ENCODE data around the gene VPS33A. TPM values are rescaled to one million over a fixed set of nuclear protein-coding genes. Genes with fewer than 3 reads are reported as not detected.
A peak's percentile ranks its signal among the peaks of the same experiment; 100 is the strongest.
"Not testable (repeated sequence)": the region's sequence is repeated elsewhere in the genome, so short reads cannot be mapped to it uniquely, and the experiment has no call there.

Gene VPS33A
- total RNA-seq, 2 experiments from 2014 or later: 22.0 to 22.4 TPM

GRCh38 chr12:122203301-122204166 lies 62.8 kb downstream of the VPS33A start, which contains the start of gene B3GNT4:
Gene B3GNT4, plus strand, starts transcription at chr12:122203709. Its CDS starts 910 bp downstream, at chr12:122204619.
- peak within 1 kb of the TSS; percentile 77 for H3K4me3 Mint-ChIP-seq
- peak; percentile 78 for ATAC-seq
- peaks cover 10% of the 10 kb centered on the region for H3K36me3 Mint-ChIP-seq (ENCODE audit: low read depth)
- CTCF ChIA-PET: interaction anchor here (0.9 to 1.1 kb wide), 2 partner anchors 10 to 44 kb away, joined by 3 to 4 read pairs; no protein-coding TSS in a partner anchor
- no peaks in the 10 kb centered on the region for H3K9me3 Mint-ChIP-seq (ENCODE audit: insufficient read depth)
- H3K27me3 Mint-ChIP-seq (ENCODE audit: low read depth): peaks cover 25% of the 10 kb centered on the region
- peak; percentile 70 for DNase-seq
- peak within 1 kb of the TSS; percentile 52 for H3K27ac Mint-ChIP-seq
- H3K4me1 Mint-ChIP-seq (ENCODE audit: low read depth): peaks cover 15% of the 10 kb centered on the region
- POLR2A ChIA-PET: interaction anchor here (1.0 kb wide), 2 partner anchors 22 to 154 kb away, joined by 3 to 4 read pairs; no protein-coding TSS in a partner anchor

- Mint-ChIP-seq H3K4me3 (peak overlapping the region; percentile 77), H3K4me1 (ENCODE audit: low read depth) (peaks cover 15% of the 10 kb centered on the region), H3K27me3 (ENCODE audit: low read depth) (peaks cover 25% of the 10 kb centered on the region)
- ChIA-PET CTCF (interaction anchor here (0.9 to 1.1 kb wide), 2 partner anchors 9 to 43 kb away, joined by 3 to 4 read pairs; no protein-coding TSS in a partner anchor), POLR2A (interaction anchor here (1.0 kb wide), 2 partner anchors 22 to 154 kb away, joined by 3 to 4 read pairs; no protein-coding TSS in a partner anchor)
- H3K36me3 Mint-ChIP-seq (ENCODE audit: low read depth); H3K27ac Mint-ChIP-seq; DNase-seq; H3K9me3 Mint-ChIP-seq (ENCODE audit: insufficient read depth); ATAC-seq: not testable (repeated sequence)
These were observed 63.5 kb downstream of the VPS33A start for GRCh38 chr12:122202811-122203210.

DNA sequence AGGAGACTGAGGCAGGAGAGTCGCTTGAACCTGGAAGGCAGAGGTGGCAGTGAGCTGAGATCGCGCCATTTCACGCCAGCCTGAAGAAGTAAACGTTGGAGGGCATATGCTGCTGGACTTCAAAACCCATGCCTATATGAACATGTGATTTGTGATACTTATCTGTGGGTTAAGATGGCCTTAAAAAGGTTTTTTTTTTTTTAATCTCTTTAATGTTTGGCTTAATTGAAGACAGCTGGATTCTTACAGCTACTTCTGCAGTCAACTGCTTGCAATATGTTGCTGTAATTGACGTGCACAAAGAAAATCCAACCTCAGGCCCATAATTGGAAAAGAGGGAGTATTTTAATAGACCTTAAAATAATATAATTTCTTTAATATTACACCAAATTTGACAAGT lies 64.3 kb downstream of the VPS33A start:
- no peak for ATAC-seq

DNA sequence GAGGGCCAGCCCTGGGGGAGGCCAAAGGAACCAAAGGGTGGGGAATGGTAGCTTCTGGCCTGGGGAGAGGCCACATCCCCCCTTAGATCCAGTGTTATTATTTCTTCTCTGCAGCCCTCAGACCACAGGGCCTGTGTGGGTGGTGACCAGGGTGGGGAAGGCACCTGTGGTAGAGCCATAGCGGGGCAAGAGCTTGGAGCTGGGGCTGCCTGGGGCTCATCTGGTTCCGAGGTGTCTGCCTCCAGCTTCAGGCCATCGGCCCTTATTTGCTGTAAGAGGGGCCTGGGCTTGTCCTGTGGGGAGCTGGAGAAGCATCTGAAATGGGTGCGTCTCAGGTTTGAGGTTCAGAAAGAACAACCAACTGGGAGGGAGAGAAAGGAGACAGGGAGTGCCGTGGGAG lies 64.9 kb downstream of the VPS33A start:
- Mint-ChIP-seq H3K27me3 (ENCODE audit: low read depth) (peaks cover 32% of the 10 kb centered on the region), H3K4me3 (no peak overlapping the region), H3K4me1 (ENCODE audit: low read depth) (peaks cover 15% of the 10 kb centered on the region), H3K27ac (no peak overlapping the region), H3K9me3 (ENCODE audit: insufficient read depth) (no peaks in the 10 kb centered on the region), H3K36me3 (ENCODE audit: low read depth) (no peaks in the 10 kb centered on the region)
- no peak for ATAC-seq
- DNase-seq: no peak
- CTCF ChIA-PET: no interaction called here
- POLR2A ChIA-PET: no interaction called here

More for the DNA sequence above, 64.3 kb downstream of the VPS33A start:
- Mint-ChIP-seq H3K9me3 (ENCODE audit: insufficient read depth) (no peaks in the 10 kb centered on the region), H3K27ac (no peak overlapping the region), H3K27me3 (ENCODE audit: low read depth) (peaks cover 29% of the 10 kb centered on the region), H3K4me3 (no peak overlapping the region), H3K4me1 (ENCODE audit: low read depth) (peaks cover 15% of the 10 kb centered on the region), H3K36me3 (ENCODE audit: low read depth) (no peaks in the 10 kb centered on the region)
- ChIA-PET CTCF (no interaction called here), POLR2A (no interaction called here)
- DNase-seq: no peak

DNA sequence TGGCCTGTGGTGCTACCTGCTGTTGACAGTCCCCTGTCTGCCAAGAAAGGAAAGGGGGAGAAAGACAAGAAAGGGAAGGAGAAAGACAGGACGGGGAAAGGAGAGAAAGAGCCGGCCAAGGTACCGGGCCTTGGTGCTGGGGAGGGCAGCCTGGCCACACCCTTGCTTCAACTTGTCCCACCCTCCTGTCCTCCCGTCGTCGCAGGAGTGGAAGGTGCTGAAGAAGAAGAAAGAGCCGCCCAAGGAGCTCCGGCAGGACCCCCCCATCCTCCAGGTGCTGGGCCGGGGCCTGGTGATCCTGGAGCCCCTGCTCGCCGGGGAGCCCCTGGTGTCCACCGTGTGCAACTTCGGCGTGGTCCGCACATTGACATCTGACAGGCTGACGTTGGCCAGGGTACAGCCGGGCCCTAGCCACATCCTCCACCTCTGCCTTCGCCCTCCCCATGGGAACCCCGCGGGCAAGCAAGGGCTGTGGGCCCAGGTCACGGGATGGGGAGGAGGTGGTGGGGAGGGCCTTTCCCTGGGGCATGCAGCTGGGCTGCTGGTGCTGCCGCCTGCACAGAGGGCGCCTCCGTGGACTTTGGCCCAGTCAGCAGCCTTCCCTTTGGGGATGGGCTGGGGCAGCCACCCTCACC lies 65.6 kb downstream of the VPS33A start:
- ATAC-seq (no peak), DNase-seq (no peak)
- CTCF ChIA-PET: no interaction called here
- POLR2A ChIA-PET: interaction anchor here (0.6 kb wide), 1 partner anchor 51 kb away, joined by 3 read pairs; no protein-coding TSS in a partner anchor
- H3K27me3 Mint-ChIP-seq (ENCODE audit: low read depth): peaks cover 32% of the 10 kb centered on the region
- H3K27ac Mint-ChIP-seq: no peak overlapping the region
- no peak overlapping the region for H3K4me3 Mint-ChIP-seq
- no peaks in the 10 kb centered on the region for H3K36me3 Mint-ChIP-seq (ENCODE audit: low read depth)
- no peaks in the 10 kb centered on the region for H3K9me3 Mint-ChIP-seq (ENCODE audit: insufficient read depth)
- peaks cover 15% of the 10 kb centered on the region for H3K4me1 Mint-ChIP-seq (ENCODE audit: low read depth)

DNA sequence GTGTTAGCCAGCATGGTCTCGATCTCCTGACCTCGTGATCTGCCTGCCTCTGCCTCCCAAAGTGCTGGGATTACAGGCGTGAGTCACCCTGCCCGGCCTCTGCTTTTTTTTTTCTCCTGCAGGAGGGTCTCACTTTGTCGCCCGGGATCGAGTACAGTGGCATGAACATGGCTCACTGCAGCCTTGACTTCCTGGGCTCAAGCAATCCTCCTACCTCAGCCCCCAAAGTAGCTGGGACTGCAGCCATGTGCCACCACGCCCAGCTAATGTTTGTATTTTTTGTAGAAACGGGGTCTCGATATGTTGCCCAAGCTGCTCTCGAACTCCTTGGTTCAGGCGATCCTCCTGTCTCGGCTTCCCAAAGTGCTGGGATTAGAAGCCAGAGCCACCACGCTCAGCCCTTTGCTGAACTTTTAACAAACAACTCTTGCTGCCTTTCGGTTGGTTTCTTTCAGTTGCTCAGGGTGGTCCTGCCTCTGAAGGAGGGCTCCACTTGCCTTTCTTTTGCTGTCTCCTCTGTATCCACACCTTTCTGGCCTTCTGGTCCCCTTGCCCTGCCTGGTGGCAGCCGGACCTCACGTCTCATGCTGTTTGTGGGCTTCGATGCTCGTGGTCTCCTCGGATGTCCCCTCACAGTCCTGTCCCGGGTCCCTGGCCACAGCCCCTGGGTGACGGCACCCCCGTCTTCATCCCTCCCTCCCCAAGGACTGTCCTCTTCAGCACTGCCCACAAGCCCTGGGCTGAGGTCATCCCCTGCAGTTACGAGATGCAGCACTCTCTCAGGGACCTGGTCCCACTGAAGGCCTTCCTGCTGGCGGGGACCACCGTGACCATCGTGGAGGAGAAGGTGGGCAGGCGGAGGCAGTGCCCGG lies 66.6 kb downstream of the VPS33A start:
- Mint-ChIP-seq H3K9me3 (ENCODE audit: insufficient read depth) (no peaks in the 10 kb centered on the region), H3K36me3 (ENCODE audit: low read depth) (no peaks in the 10 kb centered on the region), H3K4me3 (no peak overlapping the region), H3K27ac (no peak overlapping the region), H3K27me3 (ENCODE audit: low read depth) (peaks cover 29% of the 10 kb centered on the region), H3K4me1 (ENCODE audit: low read depth) (peaks cover 10% of the 10 kb centered on the region)
- POLR2A ChIA-PET: interaction anchor here (0.6 kb wide), 1 partner anchor 52 kb away, joined by 3 read pairs; no protein-coding TSS in a partner anchor
- ATAC-seq (no peak), DNase-seq (no peak)
- CTCF ChIA-PET: no interaction called here

GRCh38 chr12:122197612-122197966 lies 68.7 kb downstream of the VPS33A start:
- H3K4me3 Mint-ChIP-seq: no peak overlapping the region
- peak overlapping the region; percentile 9 for H3K27ac Mint-ChIP-seq

DNA sequence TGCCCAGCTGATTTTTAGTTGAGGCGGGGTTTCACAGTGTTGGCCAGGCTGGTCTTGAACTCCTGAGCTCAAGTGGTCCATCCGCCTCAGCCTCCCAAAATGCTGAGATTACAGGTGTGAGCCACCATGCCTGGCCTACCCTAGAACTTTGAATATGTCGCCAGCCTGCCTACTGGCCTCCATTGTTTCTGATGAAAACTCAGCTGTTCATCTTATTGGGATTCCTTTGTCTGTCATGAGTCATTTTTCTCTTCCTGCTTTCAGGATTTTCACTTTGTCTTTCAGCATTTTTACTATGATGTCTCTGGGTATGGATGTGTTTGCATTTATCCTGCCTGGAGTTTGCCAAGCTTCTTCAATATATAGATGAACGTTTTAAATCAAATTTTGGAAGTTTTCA lies 70.9 kb downstream of the VPS33A start:
- Mint-ChIP-seq H3K27me3 (ENCODE audit: low read depth) (peaks cover 19% of the 10 kb centered on the region), H3K4me3 (no peak overlapping the region), H3K27ac (no peak overlapping the region), H3K9me3 (ENCODE audit: insufficient read depth) (no peaks in the 10 kb centered on the region), H3K4me1 (ENCODE audit: low read depth) (no peaks in the 10 kb centered on the region), H3K36me3 (ENCODE audit: low read depth) (no peaks in the 10 kb centered on the region)
- no peak for ATAC-seq
- DNase-seq: no peak
- ChIA-PET POLR2A (no interaction called here), CTCF (interaction anchor here (0.8 to 1.0 kb wide), 3 partner anchors 36 to 191 kb away, joined by 3 to 5 read pairs (median 3); no protein-coding TSS in a partner anchor)

More at GRCh38 chr12:122197612-122197966, 68.7 kb downstream of the VPS33A start:
- ATAC-seq: no peak
- Mint-ChIP-seq H3K27me3 (ENCODE audit: low read depth) (peaks cover 23% of the 10 kb centered on the region), H3K36me3 (ENCODE audit: low read depth) (no peaks in the 10 kb centered on the region), H3K4me1 (ENCODE audit: low read depth) (no peaks in the 10 kb centered on the region), H3K9me3 (ENCODE audit: insufficient read depth) (no peaks in the 10 kb centered on the region)
- no peak for DNase-seq
- ChIA-PET POLR2A (no interaction called here), CTCF (no interaction called here)

DNA sequence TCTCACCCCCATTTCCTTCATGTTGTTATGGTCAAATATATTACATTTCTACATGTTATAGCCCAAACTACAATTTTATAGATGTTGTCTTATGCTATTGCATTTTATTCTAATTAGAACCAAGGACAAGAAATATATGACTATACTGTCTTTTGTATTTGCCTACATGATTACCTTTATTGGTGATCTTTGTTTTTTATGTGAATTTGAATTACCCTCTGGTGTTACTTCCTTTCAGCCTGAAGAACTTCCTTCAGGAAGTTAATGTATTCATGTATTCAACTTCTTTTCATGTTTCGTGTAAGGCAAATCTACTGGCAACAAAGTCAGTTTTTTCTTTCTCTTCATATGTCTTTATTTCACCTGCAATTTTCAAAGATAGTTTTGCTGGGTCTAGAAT lies 71.5 kb downstream of the VPS33A start:
- ChIA-PET CTCF (interaction anchor here (1.7 kb wide), 1 partner anchor 140 kb away, joined by 5 read pairs; no protein-coding TSS in a partner anchor), POLR2A (no interaction called here)
- Mint-ChIP-seq H3K4me1 (ENCODE audit: low read depth) (no peaks in the 10 kb centered on the region), H3K4me3 (no peak overlapping the region), H3K36me3 (ENCODE audit: low read depth) (no peaks in the 10 kb centered on the region), H3K27ac (no peak overlapping the region), H3K27me3 (ENCODE audit: low read depth) (peaks cover 15% of the 10 kb centered on the region), H3K9me3 (ENCODE audit: insufficient read depth) (no peaks in the 10 kb centered on the region)
- ATAC-seq (no peak), DNase-seq (no peak)

GRCh38 chr12:122192441-122192840 lies 73.9 kb downstream of the VPS33A start:
- ChIA-PET CTCF (interaction anchor here (2.0 to 2.7 kb wide), 3 partner anchors 31 to 62 kb away, joined by 5 to 14 read pairs (median 13); no protein-coding TSS in a partner anchor), POLR2A (interaction anchor here (0.5 kb wide), 1 partner anchor 200 kb away, joined by 5 read pairs; no protein-coding TSS in a partner anchor)
- H3K4me3 Mint-ChIP-seq: no peak overlapping the region
- ATAC-seq (no peak), DNase-seq (no peak)
- peaks cover 11% of the 10 kb centered on the region for H3K27me3 Mint-ChIP-seq (ENCODE audit: low read depth)
- no peaks in the 10 kb centered on the region for H3K4me1 Mint-ChIP-seq (ENCODE audit: low read depth)
- H3K27ac Mint-ChIP-seq: no peak overlapping the region
- no peaks in the 10 kb centered on the region for H3K36me3 Mint-ChIP-seq (ENCODE audit: low read depth)
- H3K9me3 Mint-ChIP-seq (ENCODE audit: insufficient read depth): no peaks in the 10 kb centered on the region
